SK-N-SH (cell line): Measurements from ENCODE around the gene ARHGEF37. TPM values are rescaled to one million over a fixed set of nuclear protein-coding genes. Genes with fewer than 3 reads are reported as not detected.

Experiments used
- CTCF ChIA-PET: fragments of 300-600, 350-600 bp; formaldehyde crosslinking; extraction: SDS; loops from one replicate; lab custom pipeline; 2021; lab: Yijun Ruan, JAX
- POLR2A ChIA-PET: fragments of 350-600 bp; sonication (Branson Sonifier 250); formaldehyde crosslinking; extraction: SDS; loops from one replicate; lab custom pipeline; 2020; ENCODE audit warnings: antibody characterized with exemption, inconsistent platforms; lab: Yijun Ruan, JAX
- DNase-seq: peaks from one replicate; pipeline ENCODE4 v3.0.0; 2012
- H2AFZ ChIP-seq: fragments of 200-600 bp; sonication (generic); 2 replicates; pipeline ENCODE4 v1.8.1; 2016; ENCODE audit warnings: antibody characterized with exemption, mild to moderate bottlenecking, low read depth
- H3F3A ChIP-seq: fragments of 200-600 bp; sonication (generic); replicated peaks from 2 replicates; pipeline ENCODE3; 2016; ENCODE audit warnings: antibody characterized with exemption, mild to moderate bottlenecking; ENCODE audit not compliant: insufficient read depth
- H3K27ac ChIP-seq, 2 experiments: fragments of 200-500 bp in 1 of 2; fragments of 200-600 bp in 1 of 2; sonication (Bioruptor generic) in 1 of 2; sonication (generic), shearing (Covaris generic) in 1 of 2; 2 replicates each; pipeline versions ENCODE4 v1.5.1 to v1.6.1; 2014 to 2016; ENCODE audit warnings: low read depth in 2 of 2, inconsistent platforms in 1 of 2, low read length in 1 of 2, mild to moderate bottlenecking in 1 of 2, mixed read lengths in 1 of 2
- H3K27me3 ChIP-seq: fragments of 200-600 bp; sonication (generic), shearing (Covaris generic); 2 replicates; pipeline ENCODE4 v1.6.1; 2016; ENCODE audit warnings: mixed run types; ENCODE audit not compliant: insufficient read depth
- H3K36me3 ChIP-seq, 2 experiments: fragments of 200-500 bp in 1 of 2; fragments of 200-600 bp in 1 of 2; sonication (Bioruptor generic) in 1 of 2; sonication (generic) in 1 of 2; replicated peaks in 1 of 2; 2 replicates each; pipeline versions ENCODE3 to v1.5.1; 2014 to 2016; ENCODE audit warnings: low read length in 1 of 2, mild to moderate bottlenecking in 1 of 2; ENCODE audit not compliant: insufficient read depth in 2 of 2, control insufficient read depth in 1 of 2
- H3K4me1 ChIP-seq, 2 experiments: fragments of 200-500 bp in 1 of 2; fragments of 200-600 bp in 1 of 2; sonication (Bioruptor generic) in 1 of 2; sonication (generic), shearing (Covaris generic) in 1 of 2; 2 replicates each; pipeline versions ENCODE4 v1.5.1 to v1.6.1; 2014 to 2016; ENCODE audit warnings: low read depth in 1 of 2, low read length in 1 of 2, mixed run types in 1 of 2; ENCODE audit not compliant: insufficient read depth in 2 of 2, control insufficient read depth in 1 of 2
- H3K4me2 ChIP-seq: fragments of 200-600 bp; sonication (generic), shearing (Covaris generic); 2 replicates; pipeline ENCODE4 v1.6.1; 2017; ENCODE audit warnings: mixed run types
- H3K4me3 ChIP-seq, 2 experiments: fragments of 200-500 bp in 1 of 2; fragments of 200-600 bp in 1 of 2; sonication (Bioruptor generic) in 1 of 2; sonication (generic), shearing (Covaris generic) in 1 of 2; 2 replicates each; pipeline versions ENCODE4 v1.5.1 to v1.8.1; 2014 to 2016; ENCODE audit warnings: low read depth in 2 of 2, inconsistent platforms in 1 of 2, low read length in 1 of 2, mild to moderate bottlenecking in 1 of 2, mixed read lengths in 1 of 2, moderate library complexity in 1 of 2
- H3K79me2 ChIP-seq: fragments of 200-600 bp; sonication (generic); 2 replicates; pipeline ENCODE4 v1.8.1; 2017; ENCODE audit warnings: mild to moderate bottlenecking; ENCODE audit not compliant: insufficient read depth
- H3K9ac ChIP-seq: fragments of 200-600 bp; sonication (generic); 2 replicates; pipeline ENCODE4 v1.6.1; 2017; ENCODE audit warnings: mixed run types
- H3K9me2 ChIP-seq: fragments of 200-600 bp; sonication (generic); 2 replicates; pipeline ENCODE4 v1.6.1; 2017; ENCODE audit warnings: mixed run types
- H3K9me3 ChIP-seq: fragments of 200-600 bp; sonication (generic); 2 replicates; pipeline ENCODE4 v1.6.1; 2017; ENCODE audit warnings: mixed run types, mild to moderate bottlenecking, moderate library complexity
- H4K20me1 ChIP-seq: fragments of 200-600 bp; sonication (generic); 2 replicates; pipeline ENCODE4 v1.6.1; 2017; ENCODE audit warnings: mild to moderate bottlenecking, mixed run types; ENCODE audit not compliant: insufficient read depth
- FOXM1 ChIP-seq: IDR thresholded peaks from 2 replicates; pipeline ENCODE4 v1.4.0; 2012; ENCODE audit warnings: low read depth, mild to moderate bottlenecking
- MEF2A ChIP-seq: IDR thresholded peaks from 2 replicates; pipeline ENCODE4 v1.4.0; 2012; ENCODE audit warnings: low read depth, borderline replicate concordance
- MXI1 ChIP-seq: IDR thresholded peaks from 2 replicates; pipeline ENCODE4 v1.6.1; 2012; ENCODE audit warnings: mild to moderate bottlenecking, low read depth, low read length, improper control_type of control experiment
- RFX5 ChIP-seq: IDR thresholded peaks from 2 replicates; pipeline ENCODE4 v1.6.1; 2012; ENCODE audit warnings: mild to moderate bottlenecking, improper control_type of control experiment, low read length
- SIN3A ChIP-seq: IDR thresholded peaks from 2 replicates; pipeline ENCODE4 v1.6.1; 2012; ENCODE audit warnings: low read depth, mild to moderate bottlenecking, low read length, moderate library complexity, borderline replicate concordance
- WGBS: methylation state at CpG from one replicate; pipeline ENCODE4 v1.1.6; 2017; ENCODE audit warnings: low lambda C conversion rate; 5-methylcytosine and 5-hydroxymethylcytosine counted together
- polyA plus RNA-seq, 3 experiments: library from polyadenylated mRNA; depleted of rRNA; stranded (reverse); fragments of >200 nt; gene quantifications; 2 replicates each; pipeline ENCODE4 v1.2.3, GENCODE V29; 2012
- small RNA-seq, 7 experiments: library from RNA; depleted of rRNA; stranded (forward); fragments of <200 nt; gene quantifications; one replicate each; pipeline ENCODE3, GENCODE V24; 2012
- TF ChIP-seq, protein P1 (sequence below): IDR thresholded peaks from 2 replicates; pipeline ENCODE4 v1.6.1; 2012; ENCODE audit warnings: mild to moderate bottlenecking, low read depth, low read length, moderate library complexity
- TF ChIP-seq, protein P2 (sequence below): IDR thresholded peaks from 2 replicates; pipeline ENCODE4; 2012

Gene ARHGEF37
- polyA plus RNA-seq, 1 of the 3 experiments (the other 2 are of a cell fraction), result 0.94 TPM

DNA sequence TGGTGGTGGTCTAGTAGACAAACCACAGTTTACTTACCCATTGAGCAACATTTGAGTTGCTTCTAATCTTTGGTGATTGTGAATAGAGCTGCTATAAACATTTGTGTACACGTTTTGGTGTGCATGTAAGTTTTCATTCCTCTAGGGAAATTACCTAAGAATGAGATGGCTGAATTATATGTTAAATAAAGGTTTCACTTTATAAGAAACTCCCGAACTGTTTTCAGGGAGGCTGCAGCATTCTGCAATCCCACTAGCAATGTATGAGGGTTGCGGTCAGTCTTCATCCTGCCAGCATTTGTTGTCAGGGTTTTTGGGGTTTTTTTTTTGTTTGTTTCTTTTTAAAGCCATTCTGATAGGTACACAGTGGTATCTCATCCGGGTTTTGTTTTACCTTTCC lies 103.1 kb downstream of the ARHGEF37 start:
- H3K27me3 ChIP-seq, result peaks cover 5% of the 10 kb centered on the region

More for the DNA sequence above, 103.1 kb downstream of the ARHGEF37 start:
- Histone ChIP-seq H3K4me1 (no peaks in the 10 kb centered on the region), H3K4me2 (no peak overlapping the region), H3K4me3 (no peak overlapping the region)
- POLR2A ChIA-PET, result no interaction called here
- TF ChIP-seq SIN3A (no peak), RFX5 (no peak), FOXM1 (no peak), MEF2A (no peak), MXI1 (no peak)
- TF ChIP-seq, protein P1, sequence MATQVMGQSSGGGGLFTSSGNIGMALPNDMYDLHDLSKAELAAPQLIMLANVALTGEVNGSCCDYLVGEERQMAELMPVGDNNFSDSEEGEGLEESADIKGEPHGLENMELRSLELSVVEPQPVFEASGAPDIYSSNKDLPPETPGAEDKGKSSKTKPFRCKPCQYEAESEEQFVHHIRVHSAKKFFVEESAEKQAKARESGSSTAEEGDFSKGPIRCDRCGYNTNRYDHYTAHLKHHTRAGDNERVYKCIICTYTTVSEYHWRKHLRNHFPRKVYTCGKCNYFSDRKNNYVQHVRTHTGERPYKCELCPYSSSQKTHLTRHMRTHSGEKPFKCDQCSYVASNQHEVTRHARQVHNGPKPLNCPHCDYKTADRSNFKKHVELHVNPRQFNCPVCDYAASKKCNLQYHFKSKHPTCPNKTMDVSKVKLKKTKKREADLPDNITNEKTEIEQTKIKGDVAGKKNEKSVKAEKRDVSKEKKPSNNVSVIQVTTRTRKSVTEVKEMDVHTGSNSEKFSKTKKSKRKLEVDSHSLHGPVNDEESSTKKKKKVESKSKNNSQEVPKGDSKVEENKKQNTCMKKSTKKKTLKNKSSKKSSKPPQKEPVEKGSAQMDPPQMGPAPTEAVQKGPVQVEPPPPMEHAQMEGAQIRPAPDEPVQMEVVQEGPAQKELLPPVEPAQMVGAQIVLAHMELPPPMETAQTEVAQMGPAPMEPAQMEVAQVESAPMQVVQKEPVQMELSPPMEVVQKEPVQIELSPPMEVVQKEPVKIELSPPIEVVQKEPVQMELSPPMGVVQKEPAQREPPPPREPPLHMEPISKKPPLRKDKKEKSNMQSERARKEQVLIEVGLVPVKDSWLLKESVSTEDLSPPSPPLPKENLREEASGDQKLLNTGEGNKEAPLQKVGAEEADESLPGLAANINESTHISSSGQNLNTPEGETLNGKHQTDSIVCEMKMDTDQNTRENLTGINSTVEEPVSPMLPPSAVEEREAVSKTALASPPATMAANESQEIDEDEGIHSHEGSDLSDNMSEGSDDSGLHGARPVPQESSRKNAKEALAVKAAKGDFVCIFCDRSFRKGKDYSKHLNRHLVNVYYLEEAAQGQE, result no peak
- TF ChIP-seq, protein P2, sequence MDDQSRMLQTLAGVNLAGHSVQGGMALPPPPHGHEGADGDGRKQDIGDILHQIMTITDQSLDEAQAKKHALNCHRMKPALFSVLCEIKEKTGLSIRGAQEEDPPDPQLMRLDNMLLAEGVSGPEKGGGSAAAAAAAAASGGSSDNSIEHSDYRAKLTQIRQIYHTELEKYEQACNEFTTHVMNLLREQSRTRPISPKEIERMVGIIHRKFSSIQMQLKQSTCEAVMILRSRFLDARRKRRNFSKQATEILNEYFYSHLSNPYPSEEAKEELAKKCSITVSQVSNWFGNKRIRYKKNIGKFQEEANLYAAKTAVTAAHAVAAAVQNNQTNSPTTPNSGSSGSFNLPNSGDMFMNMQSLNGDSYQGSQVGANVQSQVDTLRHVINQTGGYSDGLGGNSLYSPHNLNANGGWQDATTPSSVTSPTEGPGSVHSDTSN, result no peak
- TF ChIP-seq, all 33 proteins: peak for 0
- no peaks in the 10 kb centered on the region for H3F3A ChIP-seq
- H3K9ac ChIP-seq, result no peak overlapping the region
- no peaks in the 10 kb centered on the region for H3K9me2 ChIP-seq
- CTCF ChIA-PET, result interaction anchor here (3.2 kb wide), 1 partner anchor 143 kb away, joined by 9 read pairs; no protein-coding TSS in a partner anchor
- 49% methylated on average over 4 of the region's 4 CpGs for WGBS
- no peak for DNase-seq
- H4K20me1 ChIP-seq, result no peaks in the 10 kb centered on the region
- H3K79me2 ChIP-seq, result no peaks in the 10 kb centered on the region
- H3K9me3 ChIP-seq, result no peaks in the 10 kb centered on the region
- no peaks in the 10 kb centered on the region for H3K36me3 ChIP-seq
- H2AFZ ChIP-seq, result no peak overlapping the region
- H3K27ac ChIP-seq, result no peak overlapping the region

Small RNAs within 50 kb of the gene (small RNA-seq; reads per million reads assigned to genes)
- 0 reads per million in 7 experiments for gene RNU6-588P

Other genes starting within 250 kb of the ARHGEF37 start
- 4.6 and 6.0 TPM in 2 replicates for gene GRPEL2, start 236.0 kb upstream of the ARHGEF37 start, polyA plus RNA-seq (2012; rRNA removed)
- 17.4 and 17.5 TPM in 2 replicates for gene PCYOX1L, start 223.5 kb upstream of the ARHGEF37 start, polyA plus RNA-seq (2012; rRNA removed)
- 0.16 TPM in 1 of 2 replicates, not detected in the other for gene IL17B, start 202.2 kb upstream of the ARHGEF37 start, polyA plus RNA-seq (2012; rRNA removed)
- 70.7 and 96.6 TPM in 2 replicates for gene CSNK1A1, start 30.1 kb upstream of the ARHGEF37 start, polyA plus RNA-seq (2012; rRNA removed)
- 0.21 and 0.25 TPM in 2 replicates for gene PPARGC1B, start 148.8 kb downstream of the ARHGEF37 start, polyA plus RNA-seq (2012; rRNA removed)